ENCODE measurements around the gene KCNIP4. TPM values are rescaled to one million over a fixed set of nuclear protein-coding genes. Genes with fewer than 3 reads are reported as not detected.

KCNIP4 gene
- total and polyA plus RNA-seq, 2 of the 8 experiments (the other 6 are each of a cell fraction or from before 2014, with no cell fraction given) = 0.06 TPM; not detected in 1

DNA sequence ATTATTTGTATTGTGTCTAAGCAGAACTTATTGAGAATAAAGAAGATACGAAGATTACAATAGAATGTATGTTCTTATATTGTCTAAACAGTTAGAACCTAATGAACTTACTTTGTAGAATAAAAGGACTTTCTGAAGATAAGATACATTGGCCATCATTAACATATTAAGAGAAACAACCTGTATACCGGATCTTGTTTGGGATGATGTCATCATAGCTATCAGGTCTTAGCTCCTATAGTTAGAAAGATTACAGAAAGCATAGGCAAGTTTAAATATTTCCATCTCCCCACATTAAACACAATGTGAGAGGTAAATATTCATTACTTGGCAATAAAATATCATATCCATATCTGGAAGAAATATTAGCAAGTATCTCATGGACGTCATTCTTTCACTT is 966.0 kb downstream of the KCNIP4 start:
- POLR2A ChIA-PET (ENCODE audit: partially characterized antibody) = no interaction called here
- no peak overlapping the region for H2BK120ac ChIP-seq (replicated peaks; ENCODE audit: low read depth, low read length)
- peaks cover 5% of the 10 kb centered on the region for H3K23me2 ChIP-seq (ENCODE audit: low read depth, low read length)
- H2BK5ac ChIP-seq (ENCODE audit: low read depth, low read length) = no peak overlapping the region
- H3K36me3 ChIP-seq (ENCODE audit: control insufficient read depth in 2 of 4, insufficient read depth in 4 of 4, low read length in 3 of 4) = no peaks in the 10 kb centered on the region
- no peak overlapping the region for H3K4ac ChIP-seq (replicated peaks; ENCODE audit: insufficient read length, low read depth, low read length)
- no peaks in the 10 kb centered on the region for H3K9me3 ChIP-seq (ENCODE audit: insufficient read depth in 2 of 2, low read depth in 1 of 2, low read length in 1 of 2)
- no peak overlapping the region for H3K18ac ChIP-seq (ENCODE audit: extremely low read depth, low read length)
- no peak overlapping the region for H3K14ac ChIP-seq (ENCODE audit: insufficient read length)
- H2AK5ac ChIP-seq (ENCODE audit: low read depth, low read length) = no peak overlapping the region
- H3K56ac ChIP-seq (replicated peaks; ENCODE audit: insufficient read length, low read depth, low read length) = no peak overlapping the region
- H2AFZ ChIP-seq (ENCODE audit: low read length) = no peak overlapping the region
- no peak overlapping the region for H3K23ac ChIP-seq (ENCODE audit: insufficient read length)
- H3K4me2 ChIP-seq (ENCODE audit: insufficient read depth in 1 of 2, low read depth in 2 of 2, low read length in 2 of 2) = no peak overlapping the region
- H2BK20ac ChIP-seq (ENCODE audit: low read length) = no peak overlapping the region
- no peak overlapping the region for H4K91ac ChIP-seq (replicated peaks; ENCODE audit: insufficient read length, low read length)
- H3K79me1 ChIP-seq (ENCODE audit: low read depth, low read length) = no peaks in the 10 kb centered on the region
- no peak overlapping the region for H3K27ac ChIP-seq (ENCODE audit: low read depth, low read length)
- no peak overlapping the region for H2BK12ac ChIP-seq (ENCODE audit: low read depth, low read length)
- no peak for FAIRE-seq
- H3K4me1 ChIP-seq (replicated peaks in 1 of 4; ENCODE audit: control insufficient read depth in 3 of 4, insufficient read depth in 4 of 4, low read length in 3 of 4) = peaks cover 0 to 10% (median 0%) of the 10 kb centered on the region in 4 experiments; a peak in 3 of 7 replicates
- H3K4me3 ChIP-seq (ENCODE audit: extremely low read depth in 1 of 4, insufficient read depth in 2 of 4, low read depth in 3 of 4, low read length in 4 of 4) = no peak overlapping the region
- no peak overlapping the region for H2BK15ac ChIP-seq (ENCODE audit: low read length)
- no peaks in the 10 kb centered on the region for H3K79me2 ChIP-seq (ENCODE audit: control insufficient read depth in 1 of 2, insufficient read depth in 2 of 2, low read length in 2 of 2)
- WGBS, 2 experiments (ENCODE audit: extremely low coverage in 1 of 2, insufficient coverage in 1 of 2, insufficient read length in 1 of 2, insufficient replicate concordance in 2 of 2, low coverage in 1 of 2, low lambda C conversion rate in 2 of 2, missing lambda C conversion rate in 1 of 2) = 84% methylated on average over 3 of the region's 3 CpGs; no CpG with 5 or more reads in 1 of the 2 experiments
- no peak overlapping the region for H4K8ac ChIP-seq (ENCODE audit: extremely low read depth, insufficient read depth, low read length)
- CTCF ChIA-PET (ENCODE audit: partially characterized antibody) = no interaction called here
- no peak for TF ChIP-seq EP300 (IDR thresholded peaks at IDR 0.05; ENCODE audit: borderline replicate concordance in 1 of 2, low read depth in 2 of 2, low read length in 2 of 2)
- no peak for TF ChIP-seq RXRA (IDR thresholded peaks at IDR 0.05; ENCODE audit: insufficient read depth, low read depth, low read length)
- no peak for TF ChIP-seq SIRT6 (IDR thresholded peaks at IDR 0.05; ENCODE audit: low read length)
- TF ChIP-seq, protein P1, sequence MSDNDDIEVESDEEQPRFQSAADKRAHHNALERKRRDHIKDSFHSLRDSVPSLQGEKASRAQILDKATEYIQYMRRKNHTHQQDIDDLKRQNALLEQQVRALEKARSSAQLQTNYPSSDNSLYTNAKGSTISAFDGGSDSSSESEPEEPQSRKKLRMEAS (IDR thresholded peaks at IDR 0.05) = no peak
- TF ChIP-seq GABPA (IDR thresholded peaks at IDR 0.05; ENCODE audit: borderline replicate concordance, insufficient read depth, low read length) = no peak
- no peak for TF ChIP-seq YY1 (IDR thresholded peaks at IDR 0.05; ENCODE audit: low read depth, low read length)
- no peak for TF ChIP-seq JUND (IDR thresholded peaks at IDR 0.05; ENCODE audit: low read length)
- TF ChIP-seq SIX5 (IDR thresholded peaks at IDR 0.05; ENCODE audit: low read depth, low read length) = no peak
- TF ChIP-seq SP4 (IDR thresholded peaks at IDR 0.05; ENCODE audit: low read length) = no peak
- no peak for TF ChIP-seq CEBPB (IDR thresholded peaks at IDR 0.05; ENCODE audit: low read depth, low read length)
- no peak for TF ChIP-seq CREB1 (IDR thresholded peaks at IDR 0.05)
- TF ChIP-seq SIN3A (conservative IDR thresholded peaks at IDR 0.05 in 1 of 2, IDR thresholded peaks at IDR 0.05 in 1 of 2; ENCODE audit: low read depth in 1 of 2, low read length in 2 of 2) = no peak
- TF ChIP-seq KDM5A (IDR thresholded peaks at IDR 0.05; ENCODE audit: low read length) = no peak
- TF ChIP-seq RAD21 (IDR thresholded peaks at IDR 0.05 in 1 of 2, conservative IDR thresholded peaks at IDR 0.05 in 1 of 2; ENCODE audit: low read depth in 2 of 2, low read length in 2 of 2) = no peak
- no peak overlapping the region for H4K5ac ChIP-seq (ENCODE audit: insufficient read length, low read depth, low read length)
- peaks cover 0 to 13% (median 11%) of the 10 kb centered on the region in 4 experiments; a peak in 6 of 7 replicates for H3K27me3 ChIP-seq (replicated peaks in 1 of 4; ENCODE audit: control insufficient read depth in 3 of 4, extremely low read depth in 1 of 4, insufficient read depth in 3 of 4, low read length in 3 of 4)
- DNase-seq (ENCODE audit: low read depth in 1 of 2, low spot score in 2 of 2) = no peak
- no peaks in the 10 kb centered on the region for H4K20me1 ChIP-seq (replicated peaks in 1 of 2; ENCODE audit: control insufficient read depth in 1 of 2, insufficient read depth in 2 of 2, low read length in 2 of 2)
- no peak overlapping the region for H3K9ac ChIP-seq (replicated peaks in 1 of 4; ENCODE audit: extremely low read depth in 1 of 4, low read depth in 3 of 4, low read length in 3 of 4)

All from H1 (cell line).